Measurements from ENCODE around the gene RPS6KA1.

GRCh38 chr1:26490155-26490554, 39.4 kb upstream of the RPS6KA1 start:
- no peak for TF ChIP-seq CTCF (IDR thresholded peaks at IDR 0.05; ENCODE audit: low read depth, low read length, poor library complexity, severe bottlenecking)
- TF ChIP-seq EZH2phosphoT487 (IDR thresholded peaks at IDR 0.05; ENCODE audit: borderline replicate concordance, low read length) = no peak

All from DOHH2 (cell line).